Fibroblast of gingiva (primary cell): ENCODE data around the gene FAM237A.

ENCODE experiments used
- DNase-seq: peaks from one replicate; pipeline ENCODE4 v3.0.0-alpha.2; 2011; ENCODE audit warnings: low read depth

FAM237A gene

DNA sequence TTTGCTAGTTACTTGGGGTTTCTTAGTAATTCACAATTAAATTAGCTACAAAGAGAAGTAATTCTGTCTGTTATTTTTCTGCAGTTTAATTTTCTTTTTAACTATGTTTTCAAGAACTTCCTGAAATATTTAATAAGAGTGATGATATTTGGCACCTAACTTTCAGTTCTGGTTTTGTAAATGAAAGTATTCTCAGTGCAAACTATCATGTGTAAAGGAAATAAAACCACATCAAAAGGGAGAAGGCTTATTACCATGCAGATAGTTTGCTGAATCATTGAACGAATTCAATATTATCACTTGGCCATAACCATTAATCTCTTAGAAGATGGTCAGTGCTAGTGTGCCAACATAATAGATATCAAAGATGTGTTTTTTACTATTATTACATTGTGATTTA, 46.7 kb downstream of the FAM237A start:
- DNase-seq = no peak

DNA sequence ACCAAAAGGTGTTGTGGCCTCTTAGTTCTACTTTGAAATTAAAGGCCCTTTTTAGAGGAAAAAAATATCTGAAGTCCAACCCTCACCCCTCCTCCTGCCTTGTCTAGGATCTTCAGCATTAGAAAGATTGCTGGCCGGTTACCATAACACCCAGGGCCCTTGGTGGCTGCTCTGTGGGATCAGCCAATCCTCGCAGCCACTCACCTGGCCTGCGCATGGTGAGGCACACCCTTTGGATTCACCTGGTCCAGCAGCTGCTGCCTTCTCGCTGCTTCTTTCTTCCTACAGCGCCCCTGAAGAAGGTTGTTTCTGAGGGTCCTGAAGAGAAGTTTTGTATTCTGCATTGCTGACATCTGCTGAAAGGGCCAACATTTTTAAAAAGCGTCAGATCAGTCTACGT, 50.7 kb downstream of the FAM237A start:
- no peak for DNase-seq

DNA sequence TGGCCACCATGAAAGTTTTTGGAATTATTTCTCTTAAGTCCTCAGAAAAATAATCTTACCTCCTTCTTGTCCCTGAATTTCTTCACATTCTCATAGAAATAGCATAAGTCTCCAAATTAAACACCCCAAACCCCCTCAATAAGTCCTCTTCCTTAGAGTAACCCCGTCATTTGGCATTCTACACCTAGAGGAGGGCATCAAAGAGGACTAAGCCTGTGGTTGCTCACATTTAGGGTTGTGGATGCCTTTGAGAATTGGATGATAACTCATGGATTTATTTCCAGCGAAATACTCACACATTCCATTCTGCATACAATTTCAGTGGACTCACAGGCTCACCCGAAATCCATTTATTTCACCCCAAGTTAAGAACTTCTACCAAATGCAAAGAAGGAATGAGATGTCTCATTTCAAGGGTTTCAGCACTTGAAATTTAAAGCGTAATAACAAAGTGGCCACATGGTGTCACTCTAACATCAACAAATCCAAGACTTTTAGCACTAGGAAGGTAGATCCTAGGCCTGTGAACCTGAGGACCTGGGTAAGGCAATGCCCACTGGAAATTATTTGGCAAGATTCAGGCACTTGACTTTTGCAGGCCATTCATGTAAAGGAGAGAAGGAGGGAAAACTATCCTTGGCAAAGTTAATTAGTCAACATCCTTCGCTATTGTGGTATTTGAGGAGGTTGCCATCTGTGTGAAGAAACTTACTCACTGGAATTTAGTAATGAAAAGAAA, 51.3 kb downstream of the FAM237A start:
- DNase-seq = peak; percentile 47

DNA sequence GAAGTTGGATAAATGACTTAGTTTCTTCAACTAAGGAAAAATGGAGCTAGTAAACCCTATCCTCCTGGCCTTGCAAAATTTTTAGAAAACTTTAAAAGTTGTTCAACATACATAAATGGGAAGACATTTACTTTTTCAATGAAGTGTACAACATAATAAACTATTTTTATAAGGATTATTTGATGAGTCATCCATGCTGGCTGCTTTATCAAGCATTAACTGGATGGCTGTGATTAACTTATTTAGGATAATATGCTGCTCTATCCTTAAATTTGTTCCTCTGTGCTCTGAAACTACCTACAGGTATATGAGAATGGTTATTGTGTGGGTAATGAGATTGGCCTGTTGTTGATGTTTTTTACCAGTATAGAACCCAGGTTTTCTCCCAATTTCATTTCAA, 54.6 kb downstream of the FAM237A start:
- no peak for DNase-seq

DNA sequence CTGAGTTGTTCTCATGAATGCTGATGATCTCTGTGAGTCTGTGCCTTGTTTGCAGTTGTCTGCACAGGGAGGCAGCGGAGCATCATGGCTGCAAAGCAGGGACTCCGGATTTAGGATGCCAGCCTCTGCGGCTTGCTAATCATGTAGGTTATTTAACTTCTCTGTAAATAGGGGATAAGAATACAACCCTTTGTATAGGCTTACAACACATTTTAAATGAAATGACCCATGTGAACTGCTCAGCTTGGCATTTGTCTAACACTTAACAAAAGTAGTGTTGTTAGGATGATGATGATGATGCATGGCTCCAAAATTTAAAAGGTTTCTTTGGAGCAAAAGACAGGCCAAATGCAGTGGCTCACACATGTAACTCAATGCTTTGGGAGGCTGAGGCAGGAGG, 56.5 kb downstream of the FAM237A start:
- no peak for DNase-seq
